Measurements from ENCODE around the gene KLF12.

Gene KLF12

DNA sequence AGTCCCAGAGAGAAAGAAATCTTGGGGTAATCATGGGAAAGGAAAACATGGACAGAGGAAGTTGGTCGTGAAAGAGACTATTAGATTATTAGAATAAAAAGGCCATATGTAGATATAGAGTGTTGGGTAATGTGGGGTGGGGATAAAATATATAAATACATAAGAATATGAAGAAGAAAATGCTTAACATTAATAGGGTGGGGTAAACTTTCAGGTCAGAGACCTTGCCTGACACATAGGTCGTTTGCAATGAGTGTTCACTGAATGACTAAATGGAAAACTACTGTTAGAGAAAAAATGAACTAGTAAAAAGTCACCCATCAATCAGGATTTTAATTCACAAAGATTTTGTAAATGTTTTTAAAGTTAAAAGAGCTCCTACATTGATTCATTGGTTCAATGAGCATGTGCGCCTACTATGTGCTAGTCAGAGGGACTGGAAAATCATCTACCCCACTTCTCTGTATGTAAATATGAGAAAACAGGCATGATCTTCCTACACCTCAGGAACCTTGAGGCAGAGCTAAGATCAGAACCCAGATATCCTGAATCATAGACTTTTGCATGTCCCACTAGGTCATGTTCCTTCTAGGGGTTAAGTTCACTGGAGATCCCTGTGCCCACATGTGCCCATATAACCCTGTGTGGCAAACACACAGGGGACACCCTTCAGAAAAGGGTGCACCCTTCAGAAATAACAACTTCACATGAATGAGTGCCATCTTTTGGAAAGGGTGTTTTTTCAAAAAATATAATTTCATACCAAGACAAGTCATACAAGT, 24.6 kb upstream of the KLF12 start:
- H3K27ac ChIP-seq: no peak overlapping the region
- no peak for TF ChIP-seq Cebpa-rat (IDR thresholded peaks at IDR 0.05)
- H3K27me3 ChIP-seq: no peaks in the 10 kb centered on the region
- H3K4me1 ChIP-seq: no peaks in the 10 kb centered on the region
- no peak overlapping the region for H3K4me2 ChIP-seq
- no peaks in the 10 kb centered on the region for H4K20me1 ChIP-seq
- no peaks in the 10 kb centered on the region for H3K36me3 ChIP-seq
- no peak overlapping the region for H3K9ac ChIP-seq
- H3K9me3 ChIP-seq (replicated peaks in 1 of 11): no peaks in the 10 kb centered on the region
- no peak overlapping the region for H3K4me3 ChIP-seq

DNA sequence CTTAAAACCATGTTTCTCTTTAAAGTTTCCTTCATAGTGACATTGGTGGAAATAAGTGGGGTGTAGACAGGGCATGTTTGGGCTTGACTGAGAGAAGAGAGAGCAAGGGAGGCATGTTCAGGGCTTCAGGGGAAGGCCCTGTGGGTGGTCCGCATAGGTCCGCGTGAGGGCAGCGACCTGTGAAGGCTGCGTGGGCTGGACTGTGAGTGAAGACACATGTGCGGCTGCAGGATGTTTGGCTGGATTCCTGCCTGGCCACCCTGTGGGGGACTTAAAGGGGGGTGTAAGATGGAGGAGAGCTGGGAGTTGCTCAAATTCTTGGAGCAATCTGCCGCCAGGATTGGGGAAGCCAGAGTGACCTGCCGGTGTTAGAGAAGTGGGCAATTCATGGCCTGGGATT, 23.8 kb upstream of the KLF12 start:
- Histone ChIP-seq H3K4me3 (no peak overlapping the region), H3K27ac (no peak overlapping the region), H3K4me1 (no peaks in the 10 kb centered on the region), H3K27me3 (no peaks in the 10 kb centered on the region), H4K20me1 (no peaks in the 10 kb centered on the region), H3K36me3 (no peaks in the 10 kb centered on the region), H3K9ac (no peak overlapping the region), H3K9me3 (replicated peaks in 1 of 11) (no peaks in the 10 kb centered on the region), H3K4me2 (no peak overlapping the region)
- TF ChIP-seq Cebpa-rat (IDR thresholded peaks at IDR 0.05): no peak

DNA sequence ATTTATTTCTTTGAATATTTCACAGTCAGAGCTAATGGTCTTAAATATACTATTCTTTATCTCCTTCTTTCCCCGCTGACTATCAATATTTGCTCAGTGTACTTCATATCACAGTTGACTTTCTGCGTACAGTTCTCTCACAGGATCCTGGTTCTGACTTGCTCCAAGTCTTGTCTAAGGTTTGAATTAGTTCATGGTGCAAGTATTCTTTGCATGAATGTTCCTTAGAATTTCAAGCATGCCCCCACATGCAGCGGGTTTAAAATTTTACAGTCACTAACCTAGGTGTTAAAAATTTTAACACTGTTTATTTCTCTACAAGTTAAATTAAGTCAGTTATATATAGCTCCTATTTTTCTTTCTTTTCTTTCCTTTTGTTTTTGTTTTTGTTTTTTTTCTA, 20.8 kb upstream of the KLF12 start:
- Histone ChIP-seq H3K27me3 (no peaks in the 10 kb centered on the region), H3K36me3 (no peaks in the 10 kb centered on the region), H3K9me3 (replicated peaks in 1 of 11) (no peaks in the 10 kb centered on the region), H3K4me1 (no peaks in the 10 kb centered on the region), H3K27ac (no peak overlapping the region), H3K4me2 (no peak overlapping the region), H3K9ac (no peak overlapping the region), H4K20me1 (no peaks in the 10 kb centered on the region), H3K4me3 (no peak overlapping the region)
- no peak for TF ChIP-seq Cebpa-rat (IDR thresholded peaks at IDR 0.05)

DNA sequence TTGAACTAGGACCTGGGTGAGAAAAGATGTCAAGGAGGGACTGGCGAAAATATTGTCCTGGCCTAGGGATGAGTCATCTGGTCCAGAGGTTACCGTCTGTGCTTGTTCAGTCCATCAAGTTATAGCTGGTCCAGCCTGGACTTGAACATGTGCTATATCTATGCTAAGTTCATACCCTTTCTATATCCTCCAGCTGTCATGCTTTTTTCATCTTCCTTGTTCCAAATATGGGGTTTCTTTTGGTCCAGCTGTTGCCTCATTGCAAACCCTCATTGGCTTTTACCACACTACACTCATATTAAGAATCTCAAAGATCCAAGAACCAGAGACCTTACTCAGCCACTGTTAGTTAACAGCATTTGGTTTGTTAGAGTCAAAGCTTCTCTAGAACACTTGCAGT, 19.1 kb upstream of the KLF12 start:
- Histone ChIP-seq H3K4me2 (no peak overlapping the region), H4K20me1 (no peaks in the 10 kb centered on the region), H3K27me3 (no peaks in the 10 kb centered on the region), H3K9ac (no peak overlapping the region), H3K36me3 (no peaks in the 10 kb centered on the region), H3K4me3 (no peak overlapping the region), H3K4me1 (no peaks in the 10 kb centered on the region), H3K9me3 (replicated peaks in 1 of 11) (no peaks in the 10 kb centered on the region), H3K27ac (no peak overlapping the region)
- TF ChIP-seq Cebpa-rat (IDR thresholded peaks at IDR 0.05): no peak

DNA sequence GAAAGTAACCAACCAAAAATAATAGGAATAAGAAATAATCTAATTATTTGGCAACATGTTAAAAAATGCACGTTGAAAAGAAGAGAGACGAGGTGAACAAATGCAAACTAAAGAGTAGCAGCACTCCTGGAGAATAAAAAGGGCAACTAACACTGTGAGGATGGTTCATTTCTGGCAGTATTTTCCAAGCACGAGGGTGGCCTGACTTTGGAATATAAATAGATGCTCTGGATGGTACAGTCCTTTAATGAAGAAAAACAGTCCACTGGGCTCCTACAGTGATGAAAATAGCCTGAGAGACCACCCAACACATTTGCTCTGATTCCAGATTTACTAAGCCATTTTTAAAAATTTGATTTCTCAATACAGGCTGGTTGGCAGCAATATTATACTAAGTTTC, 17.7 kb upstream of the KLF12 start:
- Histone ChIP-seq H3K9ac (no peak overlapping the region), H4K20me1 (no peaks in the 10 kb centered on the region)

DNA sequence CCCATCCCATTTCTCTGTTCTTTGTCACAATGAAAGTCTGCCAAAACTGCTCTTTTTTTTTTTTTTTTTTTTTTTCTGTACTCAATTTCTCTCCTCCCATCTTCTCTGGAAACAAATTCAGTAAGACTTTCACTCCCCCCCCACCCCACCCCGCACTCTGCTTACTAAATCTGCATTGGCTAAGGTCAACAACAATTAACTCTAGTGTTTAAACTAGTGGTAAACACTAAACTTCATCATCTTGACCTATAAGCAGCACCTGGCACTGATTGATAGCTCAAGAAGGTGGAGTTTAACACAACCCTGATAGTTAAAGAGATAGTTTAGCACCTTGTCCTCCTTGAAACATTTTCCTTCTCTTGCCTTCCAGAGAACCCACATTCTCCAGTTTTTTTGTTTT, 14.1 kb upstream of the KLF12 start:
- no peak overlapping the region for H3K9ac ChIP-seq
- H3K4me2 ChIP-seq: no peak overlapping the region
- TF ChIP-seq Cebpa-rat (IDR thresholded peaks at IDR 0.05): no peak

More for the DNA sequence above, 17.7 kb upstream of the KLF12 start:
- TF ChIP-seq Cebpa-rat (IDR thresholded peaks at IDR 0.05): no peak
- H3K4me1 ChIP-seq: no peaks in the 10 kb centered on the region
- no peaks in the 10 kb centered on the region for H3K27me3 ChIP-seq
- H3K27ac ChIP-seq: no peak overlapping the region
- H3K9me3 ChIP-seq (replicated peaks in 1 of 11): no peaks in the 10 kb centered on the region
- H3K36me3 ChIP-seq: no peaks in the 10 kb centered on the region
- no peak overlapping the region for H3K4me3 ChIP-seq
- no peak overlapping the region for H3K4me2 ChIP-seq

DNA sequence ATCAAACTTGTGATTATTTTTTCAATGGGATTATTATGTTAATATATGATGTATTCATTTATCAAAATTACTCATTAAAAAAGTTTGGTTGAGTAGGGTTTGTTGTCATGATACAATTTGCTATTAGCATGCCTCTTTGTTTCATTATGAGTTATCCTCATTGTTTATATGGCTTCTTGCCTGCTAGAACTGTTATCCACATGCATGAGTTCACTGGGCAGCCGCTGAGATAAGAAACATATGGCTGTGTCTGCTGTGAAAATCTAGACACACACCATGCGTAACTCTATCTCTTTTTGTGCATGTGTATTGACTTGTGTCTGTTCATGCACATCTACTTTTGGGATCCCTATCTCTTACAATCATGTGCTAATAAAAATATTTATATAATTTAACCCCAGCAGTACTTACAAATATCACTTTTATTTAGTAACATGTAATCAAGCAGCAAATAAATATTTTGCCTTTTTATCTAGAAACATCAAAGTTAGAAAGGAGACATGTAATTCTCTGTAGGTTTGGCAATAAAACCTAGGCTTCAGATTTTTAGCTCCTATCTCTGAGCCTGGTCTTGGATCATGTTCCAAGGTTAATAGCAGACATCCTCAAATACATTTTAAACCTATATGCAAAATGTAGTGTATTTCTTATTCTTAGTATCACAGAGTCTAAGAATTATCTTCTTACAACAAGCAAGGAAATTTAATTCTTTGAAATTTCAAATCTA, 11.2 kb upstream of the KLF12 start:
- no peak for TF ChIP-seq Cebpa-rat (IDR thresholded peaks at IDR 0.05)
- Histone ChIP-seq H4K20me1 (no peaks in the 10 kb centered on the region), H3K4me2 (no peak overlapping the region), H3K27me3 (no peaks in the 10 kb centered on the region), H3K9me3 (replicated peaks in 1 of 11) (no peaks in the 10 kb centered on the region), H3K4me3 (no peak overlapping the region), H3K9ac (no peak overlapping the region), H3K4me1 (no peaks in the 10 kb centered on the region), H3K36me3 (no peaks in the 10 kb centered on the region), H3K27ac (no peak overlapping the region)

More for the DNA sequence above, 14.1 kb upstream of the KLF12 start:
- no peaks in the 10 kb centered on the region for H4K20me1 ChIP-seq
- H3K4me1 ChIP-seq: no peaks in the 10 kb centered on the region
- H3K27ac ChIP-seq: no peak overlapping the region
- no peaks in the 10 kb centered on the region for H3K36me3 ChIP-seq
- H3K9me3 ChIP-seq (replicated peaks in 1 of 11): no peaks in the 10 kb centered on the region
- no peak overlapping the region for H3K4me3 ChIP-seq
- no peaks in the 10 kb centered on the region for H3K27me3 ChIP-seq

DNA sequence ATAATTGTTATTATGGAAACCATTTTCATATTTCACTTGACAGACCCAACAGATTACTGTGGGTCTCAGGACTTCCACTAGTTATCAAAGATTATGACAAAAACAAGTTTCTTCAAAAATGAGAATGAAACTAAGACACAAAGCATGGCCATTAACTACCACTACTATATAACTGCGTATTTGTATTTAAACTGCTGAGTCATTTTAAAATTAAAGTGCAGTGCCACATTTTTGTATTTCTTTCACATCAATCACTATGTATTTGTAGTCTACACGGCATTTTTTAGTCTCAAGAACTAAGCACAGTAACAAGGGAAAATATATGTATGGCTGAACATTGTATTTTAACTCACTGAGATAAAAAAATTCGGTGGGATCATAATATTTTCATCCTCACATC, 10.1 kb upstream of the KLF12 start:
- Histone ChIP-seq H3K9ac (no peak overlapping the region), H3K27me3 (no peaks in the 10 kb centered on the region), H4K20me1 (no peaks in the 10 kb centered on the region), H3K4me1 (no peaks in the 10 kb centered on the region), H3K4me3 (no peak overlapping the region), H3K4me2 (no peak overlapping the region), H3K9me3 (replicated peaks in 1 of 11) (no peaks in the 10 kb centered on the region), H3K36me3 (no peaks in the 10 kb centered on the region), H3K27ac (no peak overlapping the region)
- no peak for TF ChIP-seq Cebpa-rat (IDR thresholded peaks at IDR 0.05)

DNA sequence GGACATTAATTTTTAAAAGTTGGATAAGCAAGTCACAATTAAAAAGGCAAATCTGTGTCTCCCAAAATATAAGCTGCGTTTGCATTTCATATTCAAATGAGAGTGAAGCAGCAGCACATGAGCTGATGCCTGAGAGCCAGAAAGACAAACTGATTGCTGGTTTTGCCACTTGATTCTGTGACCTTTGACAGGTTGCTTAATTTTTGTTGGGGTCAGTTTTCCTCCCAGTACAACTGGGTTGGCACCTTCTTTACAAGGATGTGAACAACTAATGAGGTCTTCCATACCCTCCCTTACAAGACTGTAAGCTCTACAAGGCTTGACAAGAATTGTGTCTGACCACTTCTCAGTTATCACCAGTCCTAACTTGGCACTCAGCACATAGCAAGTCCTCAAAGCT, 8.1 kb upstream of the KLF12 start:
- Histone ChIP-seq H3K9me3 (replicated peaks in 1 of 11) (no peaks in the 10 kb centered on the region), H3K36me3 (no peaks in the 10 kb centered on the region), H3K27me3 (no peaks in the 10 kb centered on the region), H3K4me1 (no peaks in the 10 kb centered on the region), H3K27ac (no peak overlapping the region), H4K20me1 (no peaks in the 10 kb centered on the region), H3K4me2 (no peak overlapping the region), H3K9ac (no peak overlapping the region), H3K4me3 (no peak overlapping the region)
- no peak for TF ChIP-seq Cebpa-rat (IDR thresholded peaks at IDR 0.05)

DNA sequence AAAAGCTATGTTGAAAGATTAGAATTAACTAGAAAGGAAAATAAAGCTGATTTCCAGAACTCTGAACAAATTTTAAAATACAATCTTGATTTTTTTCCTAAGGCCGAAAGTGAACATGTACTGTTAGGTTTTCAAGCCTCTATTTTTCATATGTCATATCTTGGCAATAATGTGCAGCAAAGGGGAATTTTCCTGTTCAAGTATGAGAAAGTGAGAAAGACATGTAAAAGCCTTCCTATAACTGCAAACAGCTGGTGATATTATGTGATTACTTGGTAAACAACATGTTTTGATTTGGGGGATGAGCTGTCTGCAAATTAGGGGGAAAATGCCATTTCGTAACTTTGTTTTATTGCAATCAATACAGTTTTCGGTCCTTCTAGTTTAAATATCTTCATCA, 4.0 kb upstream of the KLF12 start:
- H3K9ac ChIP-seq: no peak overlapping the region
- H3K4me3 ChIP-seq: no peak overlapping the region
- H3K4me2 ChIP-seq: no peak overlapping the region
- no peaks in the 10 kb centered on the region for H3K9me3 ChIP-seq (replicated peaks in 1 of 11)
- no peak for TF ChIP-seq Cebpa-rat (IDR thresholded peaks at IDR 0.05)
- H3K36me3 ChIP-seq: no peaks in the 10 kb centered on the region
- no peaks in the 10 kb centered on the region for H4K20me1 ChIP-seq
- H3K27me3 ChIP-seq: no peaks in the 10 kb centered on the region
- no peak overlapping the region for H3K27ac ChIP-seq
- peaks cover 0 to 13% (median 9%) of the 10 kb centered on the region in 10 experiments; a peak in 15 of 20 replicates for H3K4me1 ChIP-seq

Measured in BLaER1 treated with 17β-estradiol and CSF1 and Interleukin-3, amounts not matched to agents 10 nM and 100 nM (cell line).